ENCODE data around the gene GATA6.

The GATA6 gene

GRCh38 chr18:22169011-22169888, at the start of gene GATA6:
Gene GATA6, plus strand, starts transcription at chr18:22169589. Its CDS starts 1,556 bp downstream, at chr18:22171145.
- H3K27me3 ChIP-seq (ENCODE audit: low read length): no peaks in the 10 kb centered on the region
- no peak within 1 kb of the TSS for H3K9ac ChIP-seq (ENCODE audit: low read length)
- no peak within 1 kb of the TSS for H2AFZ ChIP-seq (ENCODE audit: low read depth, low read length, severe bottlenecking)

GRCh38 chr18:22124970-22125369, 44.4 kb upstream of the GATA6 start:
- Histone ChIP-seq H3K9me2 (replicated peaks; ENCODE audit: insufficient read depth, low read length) (no peaks in the 10 kb centered on the region), H3K79me2 (ENCODE audit: insufficient read depth, low read length) (no peaks in the 10 kb centered on the region), H3K4me3 (ENCODE audit: insufficient read depth, low read length, poor library complexity, severe bottlenecking) (no peak overlapping the region), H3K9me3 (ENCODE audit: insufficient read depth, low read length) (no peaks in the 10 kb centered on the region), H3K36me3 (ENCODE audit: low read length) (no peaks in the 10 kb centered on the region), H3K27me3 (ENCODE audit: low read length) (no peaks in the 10 kb centered on the region; the same call in 1 of the 2 replicates), H3K9ac (ENCODE audit: low read length) (no peak overlapping the region), H3K4me2 (ENCODE audit: low read depth, low read length, poor library complexity, severe bottlenecking) (no peak overlapping the region), H4K20me1 (ENCODE audit: low read depth, low read length) (no peaks in the 10 kb centered on the region), H3F3A (ENCODE audit: insufficient read depth) (no peaks in the 10 kb centered on the region), H3K27ac (ENCODE audit: low read depth, low read length) (no peak overlapping the region), H2AFZ (ENCODE audit: low read depth, low read length, severe bottlenecking) (no peak overlapping the region)
- no peak for TF ChIP-seq CTCF (IDR thresholded peaks at IDR 0.05; ENCODE audit: insufficient read depth, low read length, poor library complexity, severe bottlenecking)
- TF ChIP-seq EZH2phosphoT487 (conservative IDR thresholded peaks at IDR 0.05; ENCODE audit: low read length): no peak

More at GRCh38 chr18:22169011-22169888, at the start of gene GATA6:
- no peaks in the 10 kb centered on the region for H3F3A ChIP-seq (ENCODE audit: insufficient read depth)
- no peak within 1 kb of the TSS for H3K4me3 ChIP-seq (ENCODE audit: insufficient read depth, low read length, poor library complexity, severe bottlenecking)
- no peaks in the 10 kb centered on the region for H3K9me2 ChIP-seq (replicated peaks; ENCODE audit: insufficient read depth, low read length)
- H3K9me3 ChIP-seq (ENCODE audit: insufficient read depth, low read length): peaks cover 4% of the 10 kb centered on the region; the same call in 1 of the 2 replicates
- no peak for TF ChIP-seq CTCF (IDR thresholded peaks at IDR 0.05; ENCODE audit: insufficient read depth, low read length, poor library complexity, severe bottlenecking)
- TF ChIP-seq EZH2phosphoT487 (conservative IDR thresholded peaks at IDR 0.05; ENCODE audit: low read length): no peak
- H4K20me1 ChIP-seq (ENCODE audit: low read depth, low read length): no peaks in the 10 kb centered on the region
- H3K79me2 ChIP-seq (ENCODE audit: insufficient read depth, low read length): no peaks in the 10 kb centered on the region
- no peak within 1 kb of the TSS for H3K4me2 ChIP-seq (ENCODE audit: low read depth, low read length, poor library complexity, severe bottlenecking)
- no peak within 1 kb of the TSS for H3K27ac ChIP-seq (ENCODE audit: low read depth, low read length)
- no peaks in the 10 kb centered on the region for H3K36me3 ChIP-seq (ENCODE audit: low read length)

- Histone ChIP-seq H3K4me2 (ENCODE audit: low read depth, low read length, poor library complexity, severe bottlenecking) (no peak overlapping the region), H3K27me3 (ENCODE audit: low read length) (no peaks in the 10 kb centered on the region; the same call in 1 of the 2 replicates)
- TF ChIP-seq CTCF (IDR thresholded peaks at IDR 0.05; ENCODE audit: insufficient read depth, low read length, poor library complexity, severe bottlenecking) (no peak), EZH2phosphoT487 (conservative IDR thresholded peaks at IDR 0.05; ENCODE audit: low read length) (no peak)
Observed at GRCh38 chr18:22128954-22129353, 40.4 kb upstream of the GATA6 start.

More at GRCh38 chr18:22128954-22129353, 40.4 kb upstream of the GATA6 start:
- Histone ChIP-seq H3K36me3 (ENCODE audit: low read length) (no peaks in the 10 kb centered on the region), H2AFZ (ENCODE audit: low read depth, low read length, severe bottlenecking) (no peak overlapping the region), H3K79me2 (ENCODE audit: insufficient read depth, low read length) (no peaks in the 10 kb centered on the region), H3K4me3 (ENCODE audit: insufficient read depth, low read length, poor library complexity, severe bottlenecking) (no peak overlapping the region), H3K27ac (ENCODE audit: low read depth, low read length) (no peak overlapping the region), H4K20me1 (ENCODE audit: low read depth, low read length) (no peaks in the 10 kb centered on the region), H3K9me2 (replicated peaks; ENCODE audit: insufficient read depth, low read length) (no peaks in the 10 kb centered on the region), H3F3A (ENCODE audit: insufficient read depth) (no peaks in the 10 kb centered on the region), H3K9ac (ENCODE audit: low read length) (no peak overlapping the region), H3K9me3 (ENCODE audit: insufficient read depth, low read length) (no peaks in the 10 kb centered on the region)
